MM.1S (cell line): Measurements from ENCODE around the gene TNFRSF12A.

Experiments used
- EZH2 ChIP-seq: fragments of 300-600 bp; sonication (generic); optimal IDR thresholded peaks from 2 replicates; pipeline ENCODE3; 2017; ENCODE audit warnings: low read depth, mild to moderate bottlenecking, antibody characterized with exemption, low read length, mixed read lengths
- EZH2phosphoT487 ChIP-seq: fragments of 300-600 bp; sonication (generic); IDR thresholded peaks from 2 replicates; pipeline ENCODE4 v1.6.1; 2018; ENCODE audit warnings: antibody characterized with exemption, low read length
- TF ChIP-seq, protein P1 (sequence below): fragments of 300-600 bp; sonication (generic); IDR thresholded peaks from 2 replicates; pipeline ENCODE4 v1.5.1; 2016; ENCODE audit warnings: antibody characterized with exemption, low read length, mixed read lengths

- TF ChIP-seq, protein P1, sequence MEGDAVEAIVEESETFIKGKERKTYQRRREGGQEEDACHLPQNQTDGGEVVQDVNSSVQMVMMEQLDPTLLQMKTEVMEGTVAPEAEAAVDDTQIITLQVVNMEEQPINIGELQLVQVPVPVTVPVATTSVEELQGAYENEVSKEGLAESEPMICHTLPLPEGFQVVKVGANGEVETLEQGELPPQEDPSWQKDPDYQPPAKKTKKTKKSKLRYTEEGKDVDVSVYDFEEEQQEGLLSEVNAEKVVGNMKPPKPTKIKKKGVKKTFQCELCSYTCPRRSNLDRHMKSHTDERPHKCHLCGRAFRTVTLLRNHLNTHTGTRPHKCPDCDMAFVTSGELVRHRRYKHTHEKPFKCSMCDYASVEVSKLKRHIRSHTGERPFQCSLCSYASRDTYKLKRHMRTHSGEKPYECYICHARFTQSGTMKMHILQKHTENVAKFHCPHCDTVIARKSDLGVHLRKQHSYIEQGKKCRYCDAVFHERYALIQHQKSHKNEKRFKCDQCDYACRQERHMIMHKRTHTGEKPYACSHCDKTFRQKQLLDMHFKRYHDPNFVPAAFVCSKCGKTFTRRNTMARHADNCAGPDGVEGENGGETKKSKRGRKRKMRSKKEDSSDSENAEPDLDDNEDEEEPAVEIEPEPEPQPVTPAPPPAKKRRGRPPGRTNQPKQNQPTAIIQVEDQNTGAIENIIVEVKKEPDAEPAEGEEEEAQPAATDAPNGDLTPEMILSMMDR: no peak
- TF ChIP-seq EZH2phosphoT487 (no peak), EZH2 (no peak)
Measured at GRCh38 chr16:3020247-3020603, at the start of gene TNFRSF12A.
